Activated CD4-positive, alpha-beta T cell treated with anti-CD3 and anti-CD28 coated beads, Interleukin-2, Interleukin-4, amounts not matched to agents 100 ng/mL and 50 ng/mL, durations not matched to agents 16 hours and 8 hours (primary cell): ENCODE results near the gene SH3BP1.
A peak's percentile ranks its signal among the peaks of the same experiment; 100 is the strongest.

ENCODE experiments used
- DNase-seq: peaks from one replicate; pipeline ENCODE4 v3.0.0-alpha.2; 2020; ENCODE audit warnings: low spot score

The SH3BP1 gene

GRCh38 chr22:37659066-37659896 lies 19.8 kb downstream of the SH3BP1 start:
- no peak for DNase-seq

DNA sequence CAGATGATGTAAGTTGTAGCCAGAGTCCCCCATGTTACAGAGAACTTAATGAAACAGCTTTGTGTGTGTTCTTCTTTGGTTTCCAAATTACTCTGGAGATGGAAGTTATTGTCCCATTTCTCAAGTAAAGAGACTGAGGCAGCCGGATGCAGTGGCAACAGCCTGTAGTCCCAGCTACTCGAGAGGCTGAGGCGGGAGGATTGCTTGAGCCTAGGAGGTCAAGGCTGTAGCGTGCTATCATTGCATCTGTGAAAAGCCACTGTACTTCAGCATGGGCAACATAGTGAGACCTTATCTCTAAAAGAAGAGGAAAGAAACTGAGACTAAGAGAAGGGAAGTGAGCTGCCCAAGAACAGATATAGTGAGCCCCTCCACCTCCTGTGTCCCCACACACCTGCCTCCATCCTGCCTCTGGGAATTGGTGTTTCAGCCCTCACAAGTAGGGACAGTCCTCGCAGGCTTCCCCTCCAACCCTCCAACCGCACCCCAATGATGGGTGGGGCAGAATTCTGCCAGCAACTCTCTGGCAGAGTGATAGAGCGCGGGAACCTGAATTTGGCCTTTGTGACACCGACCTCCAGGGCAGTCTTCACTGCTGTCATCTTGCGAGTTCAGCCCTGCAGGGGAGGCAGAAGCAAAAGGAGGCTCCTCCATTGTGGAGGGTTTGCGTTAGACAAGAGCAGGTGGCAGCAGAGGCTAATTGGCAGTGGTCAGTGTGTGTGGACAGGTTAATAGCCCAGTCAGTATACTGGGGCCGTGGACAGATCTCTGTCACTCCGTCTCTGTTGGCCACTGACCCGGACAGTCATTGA lies 20.6 kb downstream of the SH3BP1 start:
- DNase-seq, result no peak

DNA sequence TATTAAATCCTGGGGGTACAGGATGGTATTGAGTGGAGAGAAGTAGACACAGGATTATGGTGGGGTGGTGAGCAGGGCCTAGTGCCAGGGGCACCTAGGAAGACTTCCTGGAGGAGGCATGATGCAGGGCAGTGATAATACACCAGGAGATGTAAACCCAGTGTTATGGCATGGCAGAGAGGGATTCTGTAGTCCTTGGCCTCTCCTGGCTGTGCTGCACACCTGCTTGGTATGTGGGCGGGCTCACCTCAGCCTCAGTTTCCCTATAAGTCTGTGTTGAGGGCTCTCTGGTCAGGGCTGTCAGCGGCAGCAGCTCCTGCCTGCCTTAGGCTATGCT lies 21.2 kb downstream of the SH3BP1 start:
- no peak for DNase-seq

GRCh38 chr22:37661160-37661924 lies 21.9 kb downstream of the SH3BP1 start:
- no peak for DNase-seq

DNA sequence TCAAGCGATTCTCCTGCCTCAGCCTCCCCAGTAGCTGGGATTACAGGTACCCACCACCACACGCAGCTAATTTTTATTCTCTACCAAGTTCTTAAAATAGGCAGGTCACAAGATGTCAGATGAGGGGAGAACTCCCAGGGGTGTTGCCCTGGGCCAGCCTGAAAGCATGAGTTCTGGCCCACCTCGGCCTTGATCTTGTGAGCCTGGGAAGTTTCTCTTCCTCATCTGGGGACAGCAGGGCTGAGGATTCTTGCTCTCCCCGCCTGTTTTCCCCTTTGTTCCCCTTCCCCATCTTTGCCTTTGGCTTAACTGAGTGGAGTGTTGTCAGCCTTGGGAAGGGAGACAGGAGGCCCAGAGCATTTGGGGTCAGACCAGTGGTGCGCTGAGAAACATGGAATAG lies 22.6 kb downstream of the SH3BP1 start:
- DNase-seq, result no peak

DNA sequence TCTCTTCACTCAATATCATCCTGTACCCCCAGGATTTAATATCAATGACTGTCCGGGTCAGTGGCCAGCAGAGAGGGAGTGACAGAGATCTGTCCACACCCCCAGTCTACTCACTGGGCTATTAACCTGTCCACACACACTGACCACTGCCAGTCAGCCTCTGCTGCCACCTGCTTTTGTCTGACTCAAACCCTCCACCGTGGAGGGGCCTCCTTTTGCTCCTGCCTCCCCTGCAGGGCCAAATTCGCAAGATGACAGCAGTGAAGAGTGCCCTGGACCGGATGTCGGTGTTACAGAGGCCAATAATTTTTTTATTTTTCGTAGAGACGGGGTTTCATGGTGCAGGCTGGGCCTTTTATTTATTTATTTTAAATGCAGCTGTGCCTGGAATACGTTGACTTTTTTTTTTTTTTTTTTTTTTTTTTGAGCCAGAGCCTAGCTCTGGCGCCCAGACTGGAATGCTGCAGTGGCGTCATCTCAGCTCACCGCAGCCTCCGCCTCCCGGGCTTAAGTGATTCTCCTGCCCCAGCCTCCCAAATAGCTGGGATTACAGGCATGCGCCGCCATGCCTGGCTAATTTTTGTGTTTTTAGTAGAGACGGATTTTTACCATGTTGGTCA lies 24.2 kb downstream of the SH3BP1 start:
- DNase-seq, result no peak

GRCh38 chr22:37664249-37665101 lies 25.0 kb downstream of the SH3BP1 start:
- DNase-seq, result no peak

- no peak for DNase-seq
Measured at GRCh38 chr22:37665487-37665886, 26.0 kb downstream of the SH3BP1 start.

DNA sequence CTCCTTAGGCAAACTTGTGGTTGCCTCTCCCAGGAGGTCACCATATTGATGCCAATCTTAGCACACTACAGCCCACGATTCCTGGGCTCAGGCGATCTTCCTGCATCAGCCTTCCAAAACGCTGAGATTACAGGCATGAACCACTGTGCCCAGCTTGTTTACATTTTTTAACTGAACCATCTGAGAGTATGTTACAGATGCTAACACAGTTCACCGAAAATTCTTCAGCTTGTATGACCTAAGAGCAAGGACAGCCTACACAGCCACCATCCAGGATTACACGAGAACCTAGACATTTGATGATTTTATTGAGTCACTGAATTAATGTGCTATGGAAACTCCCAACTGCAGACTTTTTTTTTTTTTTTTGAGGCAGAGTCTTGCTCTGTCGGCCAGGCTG lies 30.1 kb downstream of the SH3BP1 start:
- DNase-seq, result no peak

GRCh38 chr22:37672206-37672919 lies 32.9 kb downstream of the SH3BP1 start:
- no peak for DNase-seq

- DNase-seq, result no peak
Measured at GRCh38 chr22:37672920-37673455, 33.5 kb downstream of the SH3BP1 start.

DNA sequence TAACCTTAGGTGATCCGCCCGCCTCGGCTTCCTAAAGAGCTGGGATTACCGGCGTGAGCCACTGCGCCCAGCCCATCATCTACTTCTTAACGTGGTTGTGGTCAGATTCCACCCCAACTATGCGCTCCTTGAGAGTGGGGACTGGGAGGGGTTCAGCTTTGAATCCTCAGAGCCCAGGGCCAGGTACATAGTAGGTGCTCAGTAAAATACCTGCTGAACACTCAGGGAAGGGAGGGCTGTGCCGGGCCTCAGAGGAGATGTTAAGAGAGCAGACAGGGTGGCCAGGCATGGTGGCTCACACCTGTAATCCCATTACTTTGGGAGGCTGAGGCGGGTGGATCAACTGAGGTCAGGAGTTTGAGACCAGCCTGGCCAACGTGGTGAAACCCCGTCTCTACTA lies 34.8 kb downstream of the SH3BP1 start:
- no peak for DNase-seq

DNA sequence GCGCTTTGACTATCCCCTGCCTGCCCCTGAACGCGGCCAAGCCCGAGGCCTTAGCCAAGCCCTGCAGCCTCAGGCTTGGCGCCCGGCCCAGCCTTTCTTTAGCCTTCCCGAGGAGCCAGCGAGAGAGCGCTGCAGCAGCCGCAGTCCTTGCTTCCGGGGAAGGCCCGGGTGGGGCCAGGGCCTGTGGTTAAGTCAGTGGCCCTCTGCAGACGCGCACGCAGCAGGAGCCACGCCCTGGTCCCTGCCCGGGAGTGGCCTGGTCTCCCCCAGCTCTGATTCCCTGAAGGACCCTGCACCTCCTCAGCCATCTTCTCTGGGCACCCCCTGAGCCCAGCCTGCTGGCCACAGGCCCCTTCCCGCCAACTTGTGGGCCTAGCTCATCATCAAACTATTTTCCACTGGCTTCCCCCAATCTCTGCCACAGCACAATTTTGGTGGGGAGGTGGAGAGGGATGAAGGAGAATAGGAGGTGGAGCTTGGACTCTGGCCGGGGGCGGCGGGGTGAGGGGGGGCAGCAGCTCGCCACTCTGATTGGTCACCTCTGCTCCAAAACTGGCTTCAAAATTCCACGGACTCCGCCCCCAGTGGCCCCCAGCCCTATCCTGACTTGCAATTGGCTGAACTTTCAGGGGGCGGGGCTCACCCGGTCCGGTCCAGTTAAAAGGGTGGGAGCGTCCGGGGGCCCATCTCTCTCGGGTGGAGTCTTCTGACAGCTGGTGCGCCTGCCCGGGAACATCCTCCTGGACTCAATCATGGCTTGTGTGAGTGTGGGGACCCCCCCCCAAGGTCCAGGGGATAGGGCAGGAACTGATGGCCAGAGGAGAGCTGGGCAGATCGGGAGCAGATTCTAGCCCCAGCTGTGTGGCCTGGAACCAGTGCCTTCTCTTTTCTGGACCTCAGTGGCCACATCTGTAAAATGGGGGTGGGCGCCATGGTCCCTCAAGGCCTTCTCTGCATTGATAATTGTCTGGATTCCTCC lies 35.8 kb downstream of the SH3BP1 start, which contains the start of gene LGALS1:
Gene LGALS1 (plus strand): TSS at position 686 of the 979 bp plus-strand sequence. CDS start 67 bp downstream, at position 753.
- DNase-seq, result peak; percentile 90

- DNase-seq, result no peak
Measured at GRCh38 chr22:37675930-37676735, 36.7 kb downstream of the SH3BP1 start.

- DNase-seq, result peak; percentile 94
Measured at GRCh38 chr22:37676736-37677492, 37.4 kb downstream of the SH3BP1 start.

GRCh38 chr22:37677493-37677974 lies 38.1 kb downstream of the SH3BP1 start:
- DNase-seq, result no peak

- DNase-seq, result no peak
Measured at GRCh38 chr22:37678372-37678771, 38.9 kb downstream of the SH3BP1 start.
